ENCODE measurements around the gene ZFR.

ZFR gene

DNA sequence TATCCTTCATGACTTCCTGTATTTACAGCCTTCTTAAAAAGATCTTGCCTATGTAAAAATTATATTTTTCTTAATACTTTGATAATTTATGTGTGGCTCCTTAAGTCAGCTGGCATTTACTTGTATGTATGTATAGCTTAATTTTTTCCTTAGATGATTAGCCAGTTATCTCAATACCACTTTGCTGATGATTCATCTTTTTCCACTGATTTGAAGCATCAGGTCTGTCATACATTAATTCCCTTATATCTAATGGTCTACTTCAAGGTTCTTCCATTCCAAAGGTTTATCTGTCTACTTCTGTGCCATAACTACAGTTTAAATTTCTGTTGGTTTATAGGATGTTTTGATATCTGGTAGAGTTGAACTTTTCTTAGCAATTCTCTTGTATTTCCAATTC lies 86.9 kb downstream of the ZFR start:
- Histone ChIP-seq H3K27me3 (ENCODE audit: low read depth, low read length) (no peaks in the 10 kb centered on the region), H3K36me3 (ENCODE audit: control insufficient read depth in 1 of 2, insufficient read depth in 2 of 2, low read length in 2 of 2) (peaks cover 17 to 67% of the 10 kb centered on the region in 2 donors), H3K9me3 (ENCODE audit: control insufficient read depth in 1 of 2, low read length in 2 of 2) (no peaks in the 10 kb centered on the region), H3K27ac (ENCODE audit: low read length) (no peak overlapping the region), H3K4me1 (ENCODE audit: control insufficient read depth in 1 of 2, insufficient read depth in 2 of 2, low read length in 2 of 2) (no peaks in the 10 kb centered on the region), H3K4me3 (ENCODE audit: low read depth in 1 of 2, low read length in 2 of 2) (no peak overlapping the region)

DNA sequence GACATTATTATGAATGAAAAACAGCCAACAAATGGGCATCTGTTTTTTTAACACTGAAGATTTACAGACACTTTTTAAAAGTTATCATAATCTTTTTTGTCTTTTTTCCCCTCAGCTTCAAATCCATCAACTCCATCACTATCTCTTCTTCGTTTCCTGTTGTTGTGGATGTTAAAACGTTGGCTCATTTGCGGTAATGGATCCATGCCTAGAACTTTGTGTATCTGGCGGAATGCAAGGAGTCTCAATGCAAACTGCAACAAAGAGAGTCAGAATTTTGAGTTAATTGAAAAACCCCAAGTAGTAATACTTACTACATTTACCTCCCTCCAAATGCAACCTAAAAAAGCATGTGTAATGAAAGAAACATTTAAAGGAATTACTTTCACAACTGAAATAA lies 88.9 kb downstream of the ZFR start:
- no peaks in the 10 kb centered on the region for H3K27me3 ChIP-seq (ENCODE audit: low read depth, low read length)
- no peaks in the 10 kb centered on the region for H3K9me3 ChIP-seq (ENCODE audit: control insufficient read depth in 1 of 2, low read length in 2 of 2)
- H3K4me3 ChIP-seq (ENCODE audit: low read depth in 1 of 2, low read length in 2 of 2), result no peak overlapping the region
- no peak overlapping the region for H3K27ac ChIP-seq (ENCODE audit: low read length)
- H3K36me3 ChIP-seq (ENCODE audit: control insufficient read depth in 1 of 2, insufficient read depth in 2 of 2, low read length in 2 of 2), result peaks cover 6 to 51% of the 10 kb centered on the region in 2 donors
- no peaks in the 10 kb centered on the region for H3K4me1 ChIP-seq (ENCODE audit: control insufficient read depth in 1 of 2, insufficient read depth in 2 of 2, low read length in 2 of 2)

DNA sequence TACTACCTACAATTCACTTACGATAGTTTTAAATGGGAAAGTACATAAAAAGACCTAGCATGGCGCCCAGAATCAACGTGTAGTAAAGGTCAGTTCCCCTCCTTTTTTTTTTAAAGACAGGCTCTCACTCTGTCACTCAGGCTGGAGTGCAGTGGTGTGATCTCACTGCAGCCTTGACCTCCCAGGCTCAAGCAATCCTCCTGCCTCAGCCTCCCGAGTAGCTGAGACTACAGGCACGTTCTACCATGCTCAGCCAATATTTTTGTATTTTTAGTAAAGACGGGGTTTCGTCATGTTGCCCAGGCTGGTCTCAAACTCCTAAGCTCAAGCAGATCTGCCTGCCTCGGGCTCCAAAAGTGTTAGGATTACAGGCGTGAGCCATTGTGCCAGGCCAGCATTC lies 91.1 kb downstream of the ZFR start:
- Histone ChIP-seq H3K27me3 (ENCODE audit: low read depth, low read length) (no peaks in the 10 kb centered on the region), H3K9me3 (ENCODE audit: control insufficient read depth in 1 of 2, low read length in 2 of 2) (no peaks in the 10 kb centered on the region), H3K4me1 (ENCODE audit: control insufficient read depth in 1 of 2, insufficient read depth in 2 of 2, low read length in 2 of 2) (no peaks in the 10 kb centered on the region), H3K27ac (ENCODE audit: low read length) (no peak overlapping the region), H3K36me3 (ENCODE audit: control insufficient read depth in 1 of 2, insufficient read depth in 2 of 2, low read length in 2 of 2) (peaks cover 6 to 41% of the 10 kb centered on the region in 2 donors), H3K4me3 (ENCODE audit: low read depth in 1 of 2, low read length in 2 of 2) (no peak overlapping the region)

DNA sequence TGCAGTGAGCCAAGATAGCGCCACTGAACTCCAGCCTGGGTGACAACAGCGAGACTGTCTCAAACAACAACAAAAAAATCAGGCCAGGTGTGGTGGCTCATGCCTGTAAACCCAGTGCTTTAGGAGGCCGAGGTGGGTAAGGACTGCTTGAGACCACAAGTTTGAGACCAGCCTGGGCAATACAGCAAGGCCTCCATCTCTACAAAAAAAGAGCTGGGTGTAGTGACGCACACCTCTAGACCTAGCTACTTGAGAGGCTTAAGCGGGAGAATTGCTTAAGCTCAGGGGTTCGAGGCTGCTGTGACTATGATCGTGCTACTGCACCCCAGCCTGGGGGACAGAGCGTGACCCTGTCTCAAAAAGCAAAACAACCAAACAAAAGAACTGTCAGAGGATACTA lies 91.9 kb downstream of the ZFR start:
- no peaks in the 10 kb centered on the region for H3K4me1 ChIP-seq (ENCODE audit: control insufficient read depth in 1 of 2, insufficient read depth in 2 of 2, low read length in 2 of 2)
- H3K27me3 ChIP-seq (ENCODE audit: low read depth, low read length), result no peaks in the 10 kb centered on the region
- no peak overlapping the region for H3K4me3 ChIP-seq (ENCODE audit: low read depth in 1 of 2, low read length in 2 of 2)
- H3K36me3 ChIP-seq (ENCODE audit: control insufficient read depth in 1 of 2, insufficient read depth in 2 of 2, low read length in 2 of 2), result peaks cover 6 to 34% of the 10 kb centered on the region in 2 donors
- H3K27ac ChIP-seq (ENCODE audit: low read length), result no peak overlapping the region
- H3K9me3 ChIP-seq (ENCODE audit: control insufficient read depth in 1 of 2, low read length in 2 of 2), result no peaks in the 10 kb centered on the region

DNA sequence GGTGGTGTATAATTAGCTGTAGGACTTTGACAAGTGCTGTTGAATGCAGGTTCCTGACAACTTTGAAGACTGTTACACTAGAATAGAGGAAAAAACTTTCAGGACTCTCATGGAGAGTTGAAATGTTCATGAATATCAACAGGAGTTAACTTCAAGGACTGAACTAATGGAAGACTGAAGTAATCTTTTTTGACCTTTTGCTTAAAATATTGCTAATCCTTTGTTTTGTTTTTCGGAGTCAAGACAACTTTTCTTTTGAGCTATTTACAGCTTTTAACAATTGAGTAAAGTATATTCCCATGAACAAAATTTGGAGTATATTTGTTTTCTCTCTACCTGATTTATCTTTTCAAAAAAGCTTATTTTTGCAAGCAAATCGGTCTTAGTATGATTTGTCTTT lies 97.7 kb downstream of the ZFR start:
- H3K36me3 ChIP-seq (ENCODE audit: control insufficient read depth in 1 of 2, insufficient read depth in 2 of 2, low read length in 2 of 2), result no peaks in the 10 kb centered on the region
- no peak overlapping the region for H3K27ac ChIP-seq (ENCODE audit: low read length)
- no peak overlapping the region for H3K4me3 ChIP-seq (ENCODE audit: low read depth in 1 of 2, low read length in 2 of 2)
- no peaks in the 10 kb centered on the region for H3K9me3 ChIP-seq (ENCODE audit: control insufficient read depth in 1 of 2, low read length in 2 of 2)
- H3K27me3 ChIP-seq (ENCODE audit: low read depth, low read length), result no peaks in the 10 kb centered on the region
- H3K4me1 ChIP-seq (ENCODE audit: control insufficient read depth in 1 of 2, insufficient read depth in 2 of 2, low read length in 2 of 2), result no peaks in the 10 kb centered on the region

DNA sequence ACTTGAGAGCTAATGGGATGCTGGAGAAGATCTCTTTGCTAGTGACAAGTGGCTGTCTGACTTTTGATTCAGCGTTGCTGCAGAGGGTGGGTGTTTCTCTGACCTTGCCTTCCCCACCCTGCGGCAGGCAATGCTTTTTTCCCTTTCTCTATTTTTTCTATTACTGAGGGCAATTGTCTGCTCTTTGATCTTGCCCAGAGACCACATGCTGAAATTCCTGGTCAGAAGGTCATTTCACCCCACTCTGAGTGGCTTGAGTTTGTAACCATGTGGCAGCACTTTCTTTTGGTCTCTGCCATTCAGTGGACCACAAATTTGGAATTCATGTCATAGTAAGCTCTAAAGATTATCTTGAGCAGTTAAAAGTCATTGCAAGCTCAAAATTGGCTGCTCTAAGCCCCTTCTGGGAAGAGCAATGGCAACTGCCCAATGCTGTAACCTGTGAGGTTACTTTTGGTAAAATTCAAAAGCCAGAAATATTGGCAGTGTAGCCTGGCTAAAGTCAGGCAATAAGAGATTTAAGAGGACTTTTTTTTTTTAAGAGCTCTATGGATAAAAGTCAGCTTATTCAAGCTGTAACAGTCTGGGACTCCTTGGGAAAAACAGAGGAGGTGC lies 101.4 kb downstream of the ZFR start:
- Histone ChIP-seq H3K9me3 (ENCODE audit: control insufficient read depth in 1 of 2, low read length in 2 of 2) (peaks cover 4 to 5% of the 10 kb centered on the region in 2 donors), H3K4me3 (ENCODE audit: low read depth in 1 of 2, low read length in 2 of 2) (no peak overlapping the region), H3K4me1 (ENCODE audit: control insufficient read depth in 1 of 2, insufficient read depth in 2 of 2, low read length in 2 of 2) (no peaks in the 10 kb centered on the region), H3K27ac (ENCODE audit: low read length) (no peak overlapping the region), H3K36me3 (ENCODE audit: control insufficient read depth in 1 of 2, insufficient read depth in 2 of 2, low read length in 2 of 2) (no peaks in the 10 kb centered on the region), H3K27me3 (ENCODE audit: low read depth, low read length) (no peaks in the 10 kb centered on the region)

DNA sequence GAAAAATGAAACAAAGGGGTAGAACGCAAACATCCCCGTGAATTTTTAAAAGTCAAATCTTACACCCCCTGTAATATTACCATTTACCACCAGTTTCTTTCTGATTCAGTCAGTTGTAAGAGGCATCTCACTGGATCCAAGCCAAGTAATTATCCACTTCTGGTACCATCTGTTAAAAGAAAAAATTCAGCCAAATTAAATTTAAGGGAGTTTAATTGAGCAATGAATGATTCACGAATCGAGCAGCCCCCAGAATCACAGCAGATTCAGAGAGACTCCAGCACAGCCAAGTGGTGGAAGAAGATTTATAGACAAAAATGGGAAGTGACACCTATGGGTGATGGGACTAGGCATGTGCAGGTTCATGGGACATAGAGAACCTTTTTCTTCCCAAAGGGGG lies 101.9 kb downstream of the ZFR start:
- H3K27ac ChIP-seq (ENCODE audit: low read length), result no peak overlapping the region
- H3K9me3 ChIP-seq (ENCODE audit: control insufficient read depth in 1 of 2, low read length in 2 of 2), result peaks cover 4 to 5% of the 10 kb centered on the region in 2 donors
- no peak overlapping the region for H3K4me3 ChIP-seq (ENCODE audit: low read depth in 1 of 2, low read length in 2 of 2)
- H3K4me1 ChIP-seq (ENCODE audit: control insufficient read depth in 1 of 2, insufficient read depth in 2 of 2, low read length in 2 of 2), result no peaks in the 10 kb centered on the region
- no peaks in the 10 kb centered on the region for H3K27me3 ChIP-seq (ENCODE audit: low read depth, low read length)
- no peaks in the 10 kb centered on the region for H3K36me3 ChIP-seq (ENCODE audit: control insufficient read depth in 1 of 2, insufficient read depth in 2 of 2, low read length in 2 of 2)

DNA sequence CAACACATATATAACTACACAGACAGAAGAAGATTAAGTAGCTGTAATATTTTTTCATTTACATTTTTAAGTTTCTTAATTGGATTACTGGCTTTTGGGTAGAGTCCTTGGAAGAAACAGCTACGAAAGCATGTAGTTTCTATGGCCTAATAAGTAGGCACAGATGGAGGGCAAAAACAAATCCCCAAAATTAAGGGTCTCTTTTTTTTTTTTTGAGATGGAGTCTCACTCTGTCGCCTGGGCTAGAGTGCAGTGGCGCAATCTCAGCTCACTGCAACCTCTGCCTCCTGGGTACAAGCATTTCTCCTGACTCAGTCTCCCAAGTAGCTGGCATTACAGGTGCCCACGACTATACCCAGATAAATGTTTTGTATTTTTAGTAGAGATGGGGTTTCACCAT lies 104.7 kb downstream of the ZFR start:
- H3K4me3 ChIP-seq (ENCODE audit: low read depth in 1 of 2, low read length in 2 of 2), result no peak overlapping the region
- no peaks in the 10 kb centered on the region for H3K4me1 ChIP-seq (ENCODE audit: control insufficient read depth in 1 of 2, insufficient read depth in 2 of 2, low read length in 2 of 2)
- peaks cover 4 to 5% of the 10 kb centered on the region in 2 donors for H3K9me3 ChIP-seq (ENCODE audit: control insufficient read depth in 1 of 2, low read length in 2 of 2)
- H3K36me3 ChIP-seq (ENCODE audit: control insufficient read depth in 1 of 2, insufficient read depth in 2 of 2, low read length in 2 of 2), result no peaks in the 10 kb centered on the region
- no peaks in the 10 kb centered on the region for H3K27me3 ChIP-seq (ENCODE audit: low read depth, low read length)
- no peak overlapping the region for H3K27ac ChIP-seq (ENCODE audit: low read length)

DNA sequence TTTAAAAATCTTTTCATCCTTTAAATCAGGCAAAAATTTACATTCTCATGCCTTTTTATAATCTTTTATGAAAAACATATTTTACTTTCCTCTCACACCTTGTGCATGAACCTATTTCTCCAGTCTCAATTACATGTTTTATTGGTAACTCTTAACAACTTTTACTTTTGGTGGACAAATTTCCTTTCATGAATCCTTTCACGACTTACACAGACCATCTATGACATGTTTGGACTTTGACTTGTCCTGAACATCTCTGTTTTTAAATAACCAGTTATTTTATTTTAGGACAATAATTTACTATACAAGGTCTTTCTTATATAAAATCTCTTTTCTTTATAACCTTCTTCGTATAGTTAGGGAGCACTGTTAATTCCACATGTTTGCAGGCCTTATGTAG lies 105.3 kb downstream of the ZFR start:
- no peaks in the 10 kb centered on the region for H3K36me3 ChIP-seq (ENCODE audit: control insufficient read depth in 1 of 2, insufficient read depth in 2 of 2, low read length in 2 of 2)
- H3K4me1 ChIP-seq (ENCODE audit: control insufficient read depth in 1 of 2, insufficient read depth in 2 of 2, low read length in 2 of 2), result no peaks in the 10 kb centered on the region
- peaks cover 4 to 5% of the 10 kb centered on the region in 2 donors for H3K9me3 ChIP-seq (ENCODE audit: control insufficient read depth in 1 of 2, low read length in 2 of 2)
- H3K27ac ChIP-seq (ENCODE audit: low read length), result no peak overlapping the region
- no peaks in the 10 kb centered on the region for H3K27me3 ChIP-seq (ENCODE audit: low read depth, low read length)
- no peak overlapping the region for H3K4me3 ChIP-seq (ENCODE audit: low read depth in 1 of 2, low read length in 2 of 2)

DNA sequence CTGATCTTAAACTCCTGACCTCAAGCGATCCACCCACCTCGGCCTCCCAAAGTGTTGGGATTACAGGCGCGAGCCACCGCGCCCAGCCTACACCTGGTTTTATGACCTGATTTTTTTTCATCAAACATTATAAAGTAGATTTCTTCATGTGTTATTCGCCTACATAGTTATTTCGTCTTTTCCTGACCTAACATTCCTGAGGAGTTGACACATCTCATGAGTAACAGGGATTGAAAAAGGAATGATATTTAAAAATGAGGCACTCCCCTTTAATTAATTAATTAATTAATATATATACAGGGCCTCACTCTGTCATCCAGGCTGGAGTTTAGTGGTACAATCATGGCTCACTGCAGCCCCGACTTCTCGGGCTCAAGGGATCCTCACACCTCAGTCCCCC lies 111.6 kb downstream of the ZFR start:
- no peak overlapping the region for H3K4me3 ChIP-seq (ENCODE audit: low read depth in 1 of 2, low read length in 2 of 2)
- no peak overlapping the region for H3K27ac ChIP-seq (ENCODE audit: low read length)

DNA sequence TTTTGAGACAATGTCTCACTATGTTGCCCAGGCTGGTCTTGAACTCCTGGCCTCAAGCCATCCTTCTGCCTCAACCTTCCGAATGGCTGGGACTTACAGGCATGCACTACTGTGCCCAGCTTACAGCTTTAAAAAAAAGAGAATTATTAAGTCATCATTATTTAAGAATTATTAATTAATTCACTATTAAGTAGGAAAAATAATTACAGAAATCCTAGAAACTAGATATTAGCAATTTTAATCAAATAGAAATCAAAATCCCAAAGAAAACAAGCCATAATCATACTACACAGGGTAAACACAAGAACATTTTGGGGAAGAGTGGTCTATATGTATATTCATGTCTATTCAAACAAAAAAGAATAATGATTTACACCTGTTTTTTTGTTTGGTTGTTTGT lies 112.2 kb downstream of the ZFR start:
- Histone ChIP-seq H3K4me1 (ENCODE audit: control insufficient read depth in 1 of 2, insufficient read depth in 2 of 2, low read length in 2 of 2) (peaks cover 0 to 3% of the 10 kb centered on the region in 2 donors), H3K9me3 (ENCODE audit: control insufficient read depth in 1 of 2, low read length in 2 of 2) (no peaks in the 10 kb centered on the region), H3K36me3 (ENCODE audit: control insufficient read depth in 1 of 2, insufficient read depth in 2 of 2, low read length in 2 of 2) (no peaks in the 10 kb centered on the region), H3K27ac (ENCODE audit: low read length) (no peak overlapping the region), H3K4me3 (ENCODE audit: low read depth in 1 of 2, low read length in 2 of 2) (no peak overlapping the region), H3K27me3 (ENCODE audit: low read depth, low read length) (no peaks in the 10 kb centered on the region)

More for the DNA sequence above, 111.6 kb downstream of the ZFR start:
- H3K36me3 ChIP-seq (ENCODE audit: control insufficient read depth in 1 of 2, insufficient read depth in 2 of 2, low read length in 2 of 2), result no peaks in the 10 kb centered on the region
- H3K27me3 ChIP-seq (ENCODE audit: low read depth, low read length), result no peaks in the 10 kb centered on the region
- H3K9me3 ChIP-seq (ENCODE audit: control insufficient read depth in 1 of 2, low read length in 2 of 2), result no peaks in the 10 kb centered on the region
- peaks cover 0 to 3% of the 10 kb centered on the region in 2 donors for H3K4me1 ChIP-seq (ENCODE audit: control insufficient read depth in 1 of 2, insufficient read depth in 2 of 2, low read length in 2 of 2)

DNA sequence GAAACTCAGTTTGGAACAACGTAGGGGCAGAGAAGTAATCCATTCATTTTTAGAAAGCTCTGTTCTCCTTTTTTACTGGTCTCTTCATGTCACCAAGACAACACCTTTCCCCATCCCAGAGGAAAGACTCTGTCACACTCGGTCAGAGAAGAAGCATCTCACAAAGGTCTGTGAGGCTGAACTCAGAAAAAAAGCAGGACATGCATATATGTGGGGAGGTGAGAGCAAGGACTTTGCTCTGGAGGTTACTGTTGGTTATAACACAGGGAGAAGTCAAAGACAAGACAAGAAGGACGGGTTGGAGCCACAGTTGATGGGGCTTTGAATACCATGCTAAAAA lies 112.6 kb downstream of the ZFR start:
- H3K27ac ChIP-seq (ENCODE audit: low read length), result no peak overlapping the region
- no peaks in the 10 kb centered on the region for H3K27me3 ChIP-seq (ENCODE audit: low read depth, low read length)
- no peaks in the 10 kb centered on the region for H3K9me3 ChIP-seq (ENCODE audit: control insufficient read depth in 1 of 2, low read length in 2 of 2)
- H3K4me3 ChIP-seq (ENCODE audit: low read depth in 1 of 2, low read length in 2 of 2), result no peak overlapping the region
- peaks cover 0 to 3% of the 10 kb centered on the region in 2 donors for H3K4me1 ChIP-seq (ENCODE audit: control insufficient read depth in 1 of 2, insufficient read depth in 2 of 2, low read length in 2 of 2)
- no peaks in the 10 kb centered on the region for H3K36me3 ChIP-seq (ENCODE audit: control insufficient read depth in 1 of 2, insufficient read depth in 2 of 2, low read length in 2 of 2)
